ENCODE data around the gene TPK1.
"Not testable (repeated sequence)": the region's sequence is repeated elsewhere in the genome, so short reads cannot be mapped to it uniquely, and the experiment has no call there.

Gene TPK1

DNA sequence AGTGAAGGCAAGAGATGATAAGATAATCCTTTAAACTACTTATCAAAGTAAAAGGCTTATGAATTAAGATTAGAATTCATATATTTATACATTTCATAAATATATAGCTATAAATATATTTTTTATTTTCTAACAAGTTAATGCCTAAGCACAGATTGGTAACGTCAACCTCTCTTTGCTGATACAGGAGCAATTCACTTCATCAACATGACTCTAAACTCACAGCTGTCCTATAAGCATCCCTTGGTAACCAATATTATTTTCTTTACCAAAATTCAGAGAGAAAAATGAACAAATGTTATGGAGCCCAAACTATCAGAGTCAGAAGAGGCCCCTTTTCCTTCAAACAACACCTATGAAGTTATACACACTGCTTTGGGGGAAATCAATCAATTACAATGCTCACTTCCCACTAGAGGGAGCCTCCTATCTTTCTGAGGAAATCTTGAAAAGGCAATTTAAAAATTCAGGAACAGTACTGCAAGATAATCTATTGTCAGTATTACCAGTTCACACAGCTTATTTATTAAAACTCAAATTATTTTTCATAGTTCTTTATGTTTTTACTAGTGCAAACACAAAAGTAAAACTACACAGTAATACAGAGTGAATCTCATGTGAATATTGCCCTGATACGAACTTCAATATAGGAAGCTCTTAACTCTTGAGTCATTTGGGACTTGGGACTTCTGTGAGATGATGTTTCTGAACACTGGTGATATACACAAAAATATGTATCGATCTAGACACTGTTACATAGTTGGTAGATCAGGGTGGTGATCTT lies 381.4 kb downstream of the TPK1 start:
- DNase-seq (ENCODE audit: insufficient read length) (no peak), FAIRE-seq (no peak)
- no peak for TF ChIP-seq POLR2AphosphoS5 (IDR thresholded peaks at IDR 0.05; ENCODE audit: low read depth, low read length)
- no peak for TF ChIP-seq POLR2A (IDR thresholded peaks at IDR 0.05; ENCODE audit: low read depth, low read length)
- TF ChIP-seq TAF1 (IDR thresholded peaks at IDR 0.05; ENCODE audit: borderline replicate concordance, low read depth, low read length), result no peak

- FAIRE-seq (no peak), DNase-seq (ENCODE audit: insufficient read length) (no peak)
- no peak for TF ChIP-seq POLR2A (IDR thresholded peaks at IDR 0.05; ENCODE audit: low read depth, low read length)
- no peak for TF ChIP-seq POLR2AphosphoS5 (IDR thresholded peaks at IDR 0.05; ENCODE audit: low read depth, low read length)
- no peak for TF ChIP-seq TAF1 (IDR thresholded peaks at IDR 0.05; ENCODE audit: borderline replicate concordance, low read depth, low read length)
These were observed 383.8 kb downstream of the TPK1 start for GRCh38 chr7:144452064-144452463.

GRCh38 chr7:144445590-144445989 lies 390.3 kb downstream of the TPK1 start:
- no peak for FAIRE-seq
- TF ChIP-seq POLR2A (IDR thresholded peaks at IDR 0.05; ENCODE audit: low read depth, low read length), result no peak

DNA sequence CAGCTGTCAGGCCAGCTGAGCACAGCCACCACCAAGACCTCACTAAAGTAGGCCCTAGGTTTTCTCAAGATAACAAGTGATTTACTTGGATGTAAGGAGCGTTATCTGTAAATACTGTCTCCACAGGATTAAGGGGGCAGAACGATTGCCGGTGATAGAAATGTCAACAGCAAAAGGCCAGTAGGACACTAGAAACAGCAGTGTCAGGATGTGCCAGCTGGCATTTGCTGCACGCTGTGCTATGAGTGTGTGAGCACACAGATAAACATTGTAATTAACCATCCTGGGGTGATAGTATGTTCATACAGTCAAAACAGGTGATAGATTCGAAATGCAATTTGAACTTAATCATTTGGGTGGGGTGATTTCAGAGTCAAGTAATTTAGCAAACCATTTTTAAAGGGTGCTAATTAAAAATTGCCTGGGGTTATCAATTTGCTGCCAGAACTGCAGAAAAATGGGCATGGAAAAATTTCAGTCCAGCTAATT lies 396.1 kb downstream of the TPK1 start:
- TF ChIP-seq TAF1 (IDR thresholded peaks at IDR 0.05; ENCODE audit: borderline replicate concordance, low read depth, low read length) (no peak), POLR2AphosphoS5 (IDR thresholded peaks at IDR 0.05; ENCODE audit: low read depth, low read length) (no peak)
- DNase-seq (ENCODE audit: insufficient read length) (no peak), FAIRE-seq (no peak)

More at GRCh38 chr7:144445590-144445989, 390.3 kb downstream of the TPK1 start:
- DNase-seq (ENCODE audit: insufficient read length), result no peak

DNA sequence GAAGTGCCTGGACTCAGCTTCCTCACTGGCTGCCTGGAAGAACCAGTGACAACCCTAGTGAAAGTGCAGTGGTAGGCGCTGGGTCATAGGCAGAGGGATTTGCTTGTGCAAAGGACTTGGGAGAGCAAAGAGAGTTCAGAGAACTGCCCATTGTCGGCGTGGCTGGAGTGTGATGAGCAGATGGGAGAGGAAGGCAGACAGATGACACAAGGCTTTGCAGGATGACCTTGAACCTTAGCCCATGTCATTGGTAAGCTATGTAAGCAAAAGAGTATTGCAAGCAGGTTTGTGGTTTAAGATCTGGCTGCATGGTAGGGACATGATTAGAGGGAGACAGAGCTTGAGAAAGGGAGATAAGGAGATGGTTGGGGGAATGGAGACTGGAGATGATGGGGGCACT lies 397.1 kb downstream of the TPK1 start:
- FAIRE-seq, result no peak
- DNase-seq (ENCODE audit: insufficient read length), result no peak
- TF ChIP-seq POLR2A (IDR thresholded peaks at IDR 0.05; ENCODE audit: low read depth, low read length) (no peak), POLR2AphosphoS5 (IDR thresholded peaks at IDR 0.05; ENCODE audit: low read depth, low read length) (no peak), TAF1 (IDR thresholded peaks at IDR 0.05; ENCODE audit: borderline replicate concordance, low read depth, low read length) (no peak)

- FAIRE-seq, result no peak
- DNase-seq (ENCODE audit: insufficient read length), result no peak
These were observed 398.3 kb downstream of the TPK1 start for GRCh38 chr7:144437370-144438191.

GRCh38 chr7:144436500-144436899 lies 399.4 kb downstream of the TPK1 start:
- FAIRE-seq (no peak), DNase-seq (ENCODE audit: insufficient read length) (no peak)
- TF ChIP-seq TAF1 (IDR thresholded peaks at IDR 0.05; ENCODE audit: borderline replicate concordance, low read depth, low read length), result no peak
- TF ChIP-seq POLR2AphosphoS5 (IDR thresholded peaks at IDR 0.05; ENCODE audit: low read depth, low read length), result no peak
- no peak for TF ChIP-seq POLR2A (IDR thresholded peaks at IDR 0.05; ENCODE audit: low read depth, low read length)

More at GRCh38 chr7:144437370-144438191, 398.3 kb downstream of the TPK1 start:
- TF ChIP-seq POLR2AphosphoS5 (IDR thresholded peaks at IDR 0.05; ENCODE audit: low read depth, low read length), result no peak
- TF ChIP-seq POLR2A (IDR thresholded peaks at IDR 0.05; ENCODE audit: low read depth, low read length), result no peak
- no peak for TF ChIP-seq TAF1 (IDR thresholded peaks at IDR 0.05; ENCODE audit: borderline replicate concordance, low read depth, low read length)

DNA sequence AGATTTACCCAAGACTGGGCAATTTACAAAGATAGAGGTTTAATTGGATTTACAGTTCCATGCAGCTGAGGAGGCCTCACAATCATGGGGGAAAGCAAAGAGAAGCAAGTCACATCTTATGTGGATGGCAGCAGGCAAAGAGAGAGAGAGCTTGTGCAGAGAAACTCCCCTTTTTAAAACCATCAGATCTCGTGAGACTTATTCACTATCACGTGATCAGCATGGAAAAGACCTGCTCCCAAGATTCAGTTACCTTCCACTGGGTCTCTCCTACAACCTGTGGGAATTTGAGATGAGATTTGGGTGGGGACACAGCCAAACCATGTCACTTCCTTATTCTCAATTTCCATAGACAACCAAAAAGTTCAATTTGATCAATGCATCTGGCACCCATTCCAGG lies 407.4 kb downstream of the TPK1 start:
- no peak for DNase-seq (ENCODE audit: insufficient read length)
- FAIRE-seq, result no peak
- TF ChIP-seq TAF1 (IDR thresholded peaks at IDR 0.05; ENCODE audit: borderline replicate concordance, low read depth, low read length), result no peak
- TF ChIP-seq POLR2A (IDR thresholded peaks at IDR 0.05; ENCODE audit: low read depth, low read length), result no peak
- no peak for TF ChIP-seq POLR2AphosphoS5 (IDR thresholded peaks at IDR 0.05; ENCODE audit: low read depth, low read length)

DNA sequence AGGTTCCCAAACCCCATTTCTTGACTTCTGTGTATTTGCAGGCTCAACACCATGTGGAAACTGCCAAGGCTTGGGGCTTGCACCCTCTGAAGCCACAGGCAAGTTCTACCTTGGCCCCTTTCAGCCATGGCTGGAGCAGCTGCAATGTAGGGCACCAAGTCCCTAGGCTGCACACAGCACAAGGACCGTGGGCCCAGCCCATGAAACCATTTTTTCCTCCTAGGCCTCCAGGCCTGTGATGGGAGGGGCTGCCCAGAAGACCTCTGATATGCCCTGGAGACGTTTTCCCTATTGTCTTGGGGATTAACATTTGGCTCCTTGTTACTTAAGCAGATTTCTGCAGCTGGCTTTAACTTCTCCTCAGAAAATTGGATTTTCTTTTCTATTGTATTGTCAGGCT lies 408.3 kb downstream of the TPK1 start:
- DNase-seq (ENCODE audit: insufficient read length); FAIRE-seq: not testable (repeated sequence)

DNA sequence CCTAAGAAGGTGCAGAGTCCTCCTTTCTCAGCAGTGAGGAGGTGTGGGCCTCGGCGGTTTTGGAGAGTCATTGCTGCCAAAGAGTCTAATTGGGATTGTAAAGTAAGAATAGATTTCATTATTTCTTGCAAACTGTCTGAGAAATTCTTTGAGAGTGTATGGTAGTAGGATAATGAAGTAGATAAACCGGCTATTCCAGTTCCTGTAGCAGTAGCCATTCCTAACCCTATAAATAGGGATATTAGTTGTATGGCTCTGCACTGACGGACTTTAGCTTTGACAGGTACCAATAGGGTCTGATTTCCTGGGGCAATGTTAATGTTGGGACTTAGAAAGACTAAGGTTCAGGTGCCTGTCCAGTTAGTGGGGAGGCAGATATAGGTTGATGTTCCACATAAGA lies 416.9 kb downstream of the TPK1 start:
- not testable (repeated sequence) for DNase-seq (ENCODE audit: insufficient read length); FAIRE-seq

- no peak for FAIRE-seq
- TF ChIP-seq POLR2AphosphoS5 (IDR thresholded peaks at IDR 0.05; ENCODE audit: low read depth, low read length) (no peak), POLR2A (IDR thresholded peaks at IDR 0.05; ENCODE audit: low read depth, low read length) (no peak), TAF1 (IDR thresholded peaks at IDR 0.05; ENCODE audit: borderline replicate concordance, low read depth, low read length) (no peak)
- DNase-seq (ENCODE audit: insufficient read length), result no peak
These were observed 419.5 kb downstream of the TPK1 start for GRCh38 chr7:144416341-144416740.

DNA sequence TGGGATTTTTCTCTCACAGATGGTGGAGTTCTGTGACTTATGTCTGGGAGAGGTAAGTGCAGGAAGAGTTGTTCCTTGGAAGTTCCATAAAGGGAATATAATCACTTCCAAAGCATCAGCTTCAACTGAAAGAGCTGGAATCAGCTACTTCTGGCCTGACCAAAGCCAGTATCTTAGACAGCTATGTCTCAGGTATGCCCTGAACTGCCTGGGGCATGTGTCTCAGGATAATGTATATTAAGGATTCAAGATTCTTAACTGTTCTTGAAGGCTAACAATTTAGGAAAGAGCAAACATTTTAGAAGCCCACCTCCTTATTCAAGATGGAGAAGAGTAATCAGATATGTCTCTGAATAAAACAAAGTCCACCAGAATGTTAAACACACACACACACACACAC lies 420.0 kb downstream of the TPK1 start:
- DNase-seq (ENCODE audit: insufficient read length) (no peak), FAIRE-seq (no peak)
- TF ChIP-seq POLR2AphosphoS5 (IDR thresholded peaks at IDR 0.05; ENCODE audit: low read depth, low read length) (no peak), POLR2A (IDR thresholded peaks at IDR 0.05; ENCODE audit: low read depth, low read length) (no peak), TAF1 (IDR thresholded peaks at IDR 0.05; ENCODE audit: borderline replicate concordance, low read depth, low read length) (no peak)

All from GM12892 (cell line).